HepG2 (cell line): Measurements from ENCODE around the gene KIF2C. TPM values are rescaled to one million over a fixed set of nuclear protein-coding genes. Genes with fewer than 3 reads are reported as not detected.

ENCODE experiments used
- AGO1 ChIP-seq: fragments of 200-400 bp; formaldehyde crosslinking; IDR thresholded peaks from 2 replicates; pipeline ENCODE4 v1.6.1; 2017; ENCODE audit warnings: mild to moderate bottlenecking, low read depth, low read length, moderate library complexity; ENCODE audit not compliant: poor library complexity, severe bottlenecking
- AKAP8 ChIP-seq: sonication (generic); formaldehyde crosslinking; IDR thresholded peaks from 2 replicates; pipeline ENCODE4 v1.5.1; 2020; ENCODE audit warnings: mild to moderate bottlenecking, missing genetic modification reagents
- EEA1 ChIP-seq: sonication (generic); formaldehyde crosslinking; IDR thresholded peaks from 2 replicates; pipeline ENCODE4 v1.5.1; 2020; ENCODE audit warnings: mild to moderate bottlenecking, missing genetic modification reagents, borderline replicate concordance
- FOSL1 ChIP-seq: sonication (generic); formaldehyde crosslinking; IDR thresholded peaks from 2 replicates; pipeline ENCODE4 v1.9.0; 2021; ENCODE audit warnings: missing genetic modification reagents, borderline replicate concordance
- GTF2F1 ChIP-seq: fragments of 150-350 bp; IDR thresholded peaks from 2 replicates; pipeline ENCODE4 v1.6.1; 2014; ENCODE audit warnings: low read length
- HOXA3 ChIP-seq: sonication (generic); formaldehyde crosslinking; IDR thresholded peaks from 2 replicates; pipeline ENCODE4 v1.5.0; 2020; ENCODE audit warnings: missing genetic modification reagents
- NR1H2 ChIP-seq: sonication (generic); formaldehyde crosslinking; IDR thresholded peaks from 2 replicates; pipeline ENCODE4 v1.8.1; 2022; ENCODE audit warnings: low read depth, missing genetic modification reagents, borderline replicate concordance
- PCBP2 ChIP-seq: fragments of 200-400 bp; formaldehyde crosslinking; optimal IDR thresholded peaks from 2 replicates; pipeline ENCODE3; 2018; ENCODE audit warnings: low read length, low read depth; ENCODE audit not compliant: poor library complexity, severe bottlenecking
- RXRA ChIP-seq: sonication (generic); formaldehyde crosslinking; IDR thresholded peaks from 2 replicates; pipeline ENCODE4 v1.5.1; 2020; ENCODE audit warnings: missing genetic modification reagents
- TGIF2 ChIP-seq: IDR thresholded peaks from 2 replicates; pipeline ENCODE4 v1.6.1; 2016; ENCODE audit warnings: control low read depth, missing compliant biosample characterization
- U2AF1 ChIP-seq: fragments of 200-400 bp; formaldehyde crosslinking; optimal IDR thresholded peaks from 2 replicates; pipeline ENCODE3; 2017; ENCODE audit warnings: mild to moderate bottlenecking, low read depth, low read length
- ZNF260 ChIP-seq: sonication (generic); formaldehyde crosslinking; IDR thresholded peaks from 2 replicates; pipeline ENCODE4 v1.4.0; 2020; ENCODE audit warnings: missing genetic modification reagents, low read depth, mild to moderate bottlenecking, borderline replicate concordance
- ZNF550 ChIP-seq: sonication (generic); formaldehyde crosslinking; IDR thresholded peaks from 2 replicates; pipeline ENCODE4 v1.4.0; 2020; ENCODE audit warnings: mild to moderate bottlenecking, missing genetic modification reagents, borderline replicate concordance
- ZNF615 ChIP-seq: sonication (generic); formaldehyde crosslinking; IDR thresholded peaks from 2 replicates; pipeline ENCODE4 v1.5.0; 2020; ENCODE audit warnings: mild to moderate bottlenecking, missing genetic modification reagents, borderline replicate concordance
- ZNF616 ChIP-seq: sonication (generic); formaldehyde crosslinking; IDR thresholded peaks from 2 replicates; pipeline ENCODE4 v1.5.0; 2020; ENCODE audit warnings: low read depth, mild to moderate bottlenecking, missing genetic modification reagents
- ZSCAN22 ChIP-seq: sonication (generic); formaldehyde crosslinking; IDR thresholded peaks from 2 replicates; pipeline ENCODE4 v1.4.0; 2020; ENCODE audit warnings: mild to moderate bottlenecking, missing genetic modification reagents
- polyA plus RNA-seq, 8 experiments: library from polyadenylated mRNA; depleted of rRNA in 3 of 8; stranded (reverse) in 7 of 8; unstranded in 1 of 8; fragments of >200 nt; fragmentation: Illumina TruSeq in 4 of 8; extraction: Trizol in 4 of 8; gene quantifications; 2 replicates each; pipeline versions ENCODE4 v1.2.1 to v1.2.3, GENCODE V29; 2011 to 2016; ENCODE audit warnings: low read depth in 4 of 8, missing spikeins in 1 of 8, mixed read lengths in 1 of 8; ENCODE audit not compliant: insufficient read depth in 1 of 8
- total RNA-seq, 5 experiments: library from RNA; depleted of rRNA; stranded (reverse); fragments of >200 nt; fragmentation: Illumina TruSeq; extraction: Trizol; gene quantifications; 2 replicates each; pipeline ENCODE4 v1.2.3, GENCODE V29; 2016; ENCODE audit warnings: low read depth in 1 of 5
- TF ChIP-seq, protein P1 (sequence below): sonication (generic); formaldehyde crosslinking; IDR thresholded peaks from 2 replicates; pipeline ENCODE4 v1.4.0; 2020; ENCODE audit warnings: mild to moderate bottlenecking, missing genetic modification reagents
- TF ChIP-seq, protein P2 (sequence below): sonication (generic); formaldehyde crosslinking; IDR thresholded peaks from 2 replicates; pipeline ENCODE4 v1.4.0; 2020; ENCODE audit warnings: missing genetic modification reagents
- TF ChIP-seq, protein P3 (sequence below): sonication (generic); formaldehyde crosslinking; IDR thresholded peaks from 2 replicates; pipeline ENCODE4 v1.5.0; 2020; ENCODE audit warnings: mild to moderate bottlenecking, missing genetic modification reagents

KIF2C gene
- total and polyA plus RNA-seq, 2 of the 13 experiments (the other 11 are each of a cell fraction or from before 2014, with no cell fraction given), result 29.7 to 53.7 TPM

DNA sequence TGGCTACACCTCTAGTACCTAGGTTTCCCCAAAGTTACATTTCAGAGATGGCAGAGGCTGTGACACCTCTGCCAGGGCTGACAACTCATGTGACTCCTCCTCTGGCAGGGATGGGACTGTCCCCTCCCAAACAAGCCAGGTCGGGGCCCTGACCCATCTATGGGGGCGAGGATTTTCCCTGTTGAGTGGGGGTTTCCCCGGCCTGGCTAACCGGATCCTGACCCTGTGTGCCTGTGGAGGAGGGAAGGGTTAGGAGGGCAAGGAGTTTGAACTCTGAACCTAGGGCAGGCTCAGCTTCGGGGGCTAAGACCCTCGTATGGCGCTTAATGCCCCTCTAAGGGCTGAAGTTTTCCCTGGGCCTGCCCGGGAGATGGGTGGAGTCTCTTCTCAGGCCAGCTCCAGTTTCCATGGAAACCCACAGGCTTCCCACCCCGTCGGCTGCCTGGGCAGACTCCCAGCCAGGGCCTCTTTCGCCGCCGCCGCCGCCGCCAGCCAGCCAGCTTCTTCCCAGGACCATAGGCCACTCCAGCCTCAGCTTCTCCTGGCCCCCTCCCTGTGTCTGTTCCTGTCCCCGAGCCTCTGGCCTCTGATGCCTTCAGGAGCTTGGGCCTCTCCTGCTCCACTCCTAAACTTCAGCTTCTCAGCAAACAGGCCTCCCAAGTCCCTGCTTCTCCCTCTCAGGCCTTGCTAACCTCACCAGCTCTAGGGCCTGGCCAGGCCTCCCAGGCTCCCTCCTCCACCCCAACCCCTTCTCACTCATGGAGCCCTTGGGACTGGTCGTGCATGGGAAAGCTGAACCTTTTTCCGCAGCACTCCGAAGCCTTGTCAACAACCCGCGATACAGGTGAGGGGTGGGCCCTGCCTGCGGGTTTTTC, 68.7 kb downstream of the KIF2C start, which contains the start of gene BTBD19 (continued):
- TF ChIP-seq, protein P1, sequence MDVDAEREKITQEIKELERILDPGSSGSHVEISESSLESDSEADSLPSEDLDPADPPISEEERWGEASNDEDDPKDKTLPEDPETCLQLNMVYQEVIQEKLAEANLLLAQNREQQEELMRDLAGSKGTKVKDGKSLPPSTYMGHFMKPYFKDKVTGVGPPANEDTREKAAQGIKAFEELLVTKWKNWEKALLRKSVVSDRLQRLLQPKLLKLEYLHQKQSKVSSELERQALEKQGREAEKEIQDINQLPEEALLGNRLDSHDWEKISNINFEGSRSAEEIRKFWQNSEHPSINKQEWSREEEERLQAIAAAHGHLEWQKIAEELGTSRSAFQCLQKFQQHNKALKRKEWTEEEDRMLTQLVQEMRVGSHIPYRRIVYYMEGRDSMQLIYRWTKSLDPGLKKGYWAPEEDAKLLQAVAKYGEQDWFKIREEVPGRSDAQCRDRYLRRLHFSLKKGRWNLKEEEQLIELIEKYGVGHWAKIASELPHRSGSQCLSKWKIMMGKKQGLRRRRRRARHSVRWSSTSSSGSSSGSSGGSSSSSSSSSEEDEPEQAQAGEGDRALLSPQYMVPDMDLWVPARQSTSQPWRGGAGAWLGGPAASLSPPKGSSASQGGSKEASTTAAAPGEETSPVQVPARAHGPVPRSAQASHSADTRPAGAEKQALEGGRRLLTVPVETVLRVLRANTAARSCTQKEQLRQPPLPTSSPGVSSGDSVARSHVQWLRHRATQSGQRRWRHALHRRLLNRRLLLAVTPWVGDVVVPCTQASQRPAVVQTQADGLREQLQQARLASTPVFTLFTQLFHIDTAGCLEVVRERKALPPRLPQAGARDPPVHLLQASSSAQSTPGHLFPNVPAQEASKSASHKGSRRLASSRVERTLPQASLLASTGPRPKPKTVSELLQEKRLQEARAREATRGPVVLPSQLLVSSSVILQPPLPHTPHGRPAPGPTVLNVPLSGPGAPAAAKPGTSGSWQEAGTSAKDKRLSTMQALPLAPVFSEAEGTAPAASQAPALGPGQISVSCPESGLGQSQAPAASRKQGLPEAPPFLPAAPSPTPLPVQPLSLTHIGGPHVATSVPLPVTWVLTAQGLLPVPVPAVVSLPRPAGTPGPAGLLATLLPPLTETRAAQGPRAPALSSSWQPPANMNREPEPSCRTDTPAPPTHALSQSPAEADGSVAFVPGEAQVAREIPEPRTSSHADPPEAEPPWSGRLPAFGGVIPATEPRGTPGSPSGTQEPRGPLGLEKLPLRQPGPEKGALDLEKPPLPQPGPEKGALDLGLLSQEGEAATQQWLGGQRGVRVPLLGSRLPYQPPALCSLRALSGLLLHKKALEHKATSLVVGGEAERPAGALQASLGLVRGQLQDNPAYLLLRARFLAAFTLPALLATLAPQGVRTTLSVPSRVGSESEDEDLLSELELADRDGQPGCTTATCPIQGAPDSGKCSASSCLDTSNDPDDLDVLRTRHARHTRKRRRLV, result no peak
- TF ChIP-seq RXRA (CRISPR knock-in tag), result peak; percentile 85; the same call in 1 of the 2 replicates
- TF ChIP-seq ZNF616 (CRISPR knock-in tag), result no peak
- TF ChIP-seq EEA1 (CRISPR knock-in tag), result 0 out of 2 replicates have a peak, but pooled peaks have one; percentile 62
- TF ChIP-seq, protein P2, sequence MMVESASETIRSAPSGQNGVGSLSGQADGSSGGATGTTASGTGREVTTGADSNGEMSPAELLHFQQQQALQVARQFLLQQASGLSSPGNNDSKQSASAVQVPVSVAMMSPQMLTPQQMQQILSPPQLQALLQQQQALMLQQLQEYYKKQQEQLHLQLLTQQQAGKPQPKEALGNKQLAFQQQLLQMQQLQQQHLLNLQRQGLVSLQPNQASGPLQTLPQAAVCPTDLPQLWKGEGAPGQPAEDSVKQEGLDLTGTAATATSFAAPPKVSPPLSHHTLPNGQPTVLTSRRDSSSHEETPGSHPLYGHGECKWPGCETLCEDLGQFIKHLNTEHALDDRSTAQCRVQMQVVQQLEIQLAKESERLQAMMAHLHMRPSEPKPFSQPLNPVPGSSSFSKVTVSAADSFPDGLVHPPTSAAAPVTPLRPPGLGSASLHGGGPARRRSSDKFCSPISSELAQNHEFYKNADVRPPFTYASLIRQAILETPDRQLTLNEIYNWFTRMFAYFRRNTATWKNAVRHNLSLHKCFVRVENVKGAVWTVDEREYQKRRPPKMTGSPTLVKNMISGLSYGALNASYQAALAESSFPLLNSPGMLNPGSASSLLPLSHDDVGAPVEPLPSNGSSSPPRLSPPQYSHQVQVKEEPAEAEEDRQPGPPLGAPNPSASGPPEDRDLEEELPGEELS, result no peak; the same call in 1 of the 2 replicates
- TF ChIP-seq NR1H2, result no peak; the same call in 1 of the 2 replicates
- peak; percentile 1; the same call in 1 of the 2 replicates for TF ChIP-seq TGIF2 (CRISPR knock-in tag)
- 0 out of 2 replicates have a peak, but pooled peaks have one; percentile 73 for TF ChIP-seq AKAP8 (CRISPR knock-in tag)
- TF ChIP-seq ZSCAN22, result no peak
- no peak for TF ChIP-seq U2AF1
- TF ChIP-seq HOXA3 (CRISPR knock-in tag), result no peak
- TF ChIP-seq FOSL1 (CRISPR knock-in tag), result no peak
- TF ChIP-seq ZNF550, result no peak
- TF ChIP-seq PCBP2, result no peak
- TF ChIP-seq ZNF260, result no peak
- TF ChIP-seq AGO1, result peak; percentile 80
- 0 out of 2 replicates have a peak, but pooled peaks have one; percentile 67 for TF ChIP-seq ZNF615 (CRISPR knock-in tag)
- TF ChIP-seq, protein P3, sequence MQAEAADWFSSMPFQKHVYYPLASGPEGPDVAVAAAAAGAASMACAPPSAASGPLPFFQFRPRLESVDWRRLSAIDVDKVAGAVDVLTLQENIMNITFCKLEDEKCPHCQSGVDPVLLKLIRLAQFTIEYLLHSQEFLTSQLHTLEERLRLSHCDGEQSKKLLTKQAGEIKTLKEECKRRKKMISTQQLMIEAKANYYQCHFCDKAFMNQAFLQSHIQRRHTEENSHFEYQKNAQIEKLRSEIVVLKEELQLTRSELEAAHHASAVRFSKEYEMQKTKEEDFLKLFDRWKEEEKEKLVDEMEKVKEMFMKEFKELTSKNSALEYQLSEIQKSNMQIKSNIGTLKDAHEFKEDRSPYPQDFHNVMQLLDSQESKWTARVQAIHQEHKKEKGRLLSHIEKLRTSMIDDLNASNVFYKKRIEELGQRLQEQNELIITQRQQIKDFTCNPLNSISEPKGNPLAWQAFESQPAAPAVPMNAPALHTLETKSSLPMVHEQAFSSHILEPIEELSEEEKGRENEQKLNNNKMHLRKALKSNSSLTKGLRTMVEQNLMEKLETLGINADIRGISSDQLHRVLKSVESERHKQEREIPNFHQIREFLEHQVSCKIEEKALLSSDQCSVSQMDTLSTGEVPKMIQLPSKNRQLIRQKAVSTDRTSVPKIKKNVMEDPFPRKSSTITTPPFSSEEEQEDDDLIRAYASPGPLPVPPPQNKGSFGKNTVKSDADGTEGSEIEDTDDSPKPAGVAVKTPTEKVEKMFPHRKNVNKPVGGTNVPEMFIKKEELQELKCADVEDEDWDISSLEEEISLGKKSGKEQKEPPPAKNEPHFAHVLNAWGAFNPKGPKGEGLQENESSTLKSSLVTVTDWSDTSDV (CRISPR knock-in tag), result 0 out of 2 replicates have a peak, but pooled peaks have one; percentile 33
- no peak for TF ChIP-seq GTF2F1
